ENCODE data around the gene BAIAP2L1.
"Not testable (repeated sequence)": the region's sequence is repeated elsewhere in the genome, so short reads cannot be mapped to it uniquely, and the experiment has no call there.

The BAIAP2L1 gene, protein sequence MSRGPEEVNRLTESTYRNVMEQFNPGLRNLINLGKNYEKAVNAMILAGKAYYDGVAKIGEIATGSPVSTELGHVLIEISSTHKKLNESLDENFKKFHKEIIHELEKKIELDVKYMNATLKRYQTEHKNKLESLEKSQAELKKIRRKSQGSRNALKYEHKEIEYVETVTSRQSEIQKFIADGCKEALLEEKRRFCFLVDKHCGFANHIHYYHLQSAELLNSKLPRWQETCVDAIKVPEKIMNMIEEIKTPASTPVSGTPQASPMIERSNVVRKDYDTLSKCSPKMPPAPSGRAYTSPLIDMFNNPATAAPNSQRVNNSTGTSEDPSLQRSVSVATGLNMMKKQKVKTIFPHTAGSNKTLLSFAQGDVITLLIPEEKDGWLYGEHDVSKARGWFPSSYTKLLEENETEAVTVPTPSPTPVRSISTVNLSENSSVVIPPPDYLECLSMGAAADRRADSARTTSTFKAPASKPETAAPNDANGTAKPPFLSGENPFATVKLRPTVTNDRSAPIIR
- 0.44 to 1.6 reads per million in 2 donors for total RNA-seq

DNA sequence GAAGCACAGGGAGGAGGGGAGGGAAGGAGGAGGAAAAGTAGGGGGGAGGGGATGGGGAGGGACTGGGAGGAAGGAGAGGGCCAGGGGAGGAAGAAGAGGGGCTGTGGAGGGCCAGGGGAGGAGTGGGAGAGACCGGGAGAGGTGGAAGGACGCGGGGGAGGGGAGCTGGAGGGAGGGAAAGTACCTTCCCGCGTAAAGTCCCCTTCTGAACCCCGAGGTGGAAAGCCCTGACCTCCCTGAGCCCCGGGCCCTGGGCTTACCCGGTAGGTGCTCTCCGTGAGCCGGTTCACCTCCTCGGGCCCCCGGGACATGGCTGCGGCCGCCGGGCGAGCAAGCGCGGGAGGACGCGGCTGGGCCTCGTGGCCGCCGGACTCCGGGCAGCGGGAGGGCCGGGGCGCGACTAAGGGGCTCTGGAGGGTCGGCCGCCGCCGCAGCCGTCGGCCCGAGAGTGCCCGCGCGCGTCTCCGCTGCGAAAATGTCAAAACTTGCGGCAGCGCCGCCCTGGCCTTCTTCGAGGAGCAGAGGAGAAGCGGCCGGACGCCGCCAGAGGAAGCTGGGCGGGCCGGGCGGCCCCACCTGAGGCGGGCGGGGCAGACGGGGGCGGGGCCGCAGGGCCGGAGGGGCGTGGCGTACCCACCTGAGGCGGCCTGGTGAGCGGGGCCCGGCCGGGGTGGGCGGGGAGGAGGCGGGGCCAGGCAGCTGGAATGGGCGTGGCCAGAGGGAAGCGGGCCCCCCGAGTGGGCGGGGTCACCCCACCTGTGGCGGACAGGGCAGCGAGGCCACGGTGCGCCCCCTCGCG, at the start of gene BAIAP2L1:
TSS of gene BAIAP2L1 (minus strand) at position 549 of the 799 bp plus-strand sequence. CDS start at position 311, 238 bp downstream.
- DNase-seq, result peak; percentile 51

GRCh38 chr7:98448766-98449165, 47.9 kb upstream of the BAIAP2L1 start:
- no peak for DNase-seq

DNA sequence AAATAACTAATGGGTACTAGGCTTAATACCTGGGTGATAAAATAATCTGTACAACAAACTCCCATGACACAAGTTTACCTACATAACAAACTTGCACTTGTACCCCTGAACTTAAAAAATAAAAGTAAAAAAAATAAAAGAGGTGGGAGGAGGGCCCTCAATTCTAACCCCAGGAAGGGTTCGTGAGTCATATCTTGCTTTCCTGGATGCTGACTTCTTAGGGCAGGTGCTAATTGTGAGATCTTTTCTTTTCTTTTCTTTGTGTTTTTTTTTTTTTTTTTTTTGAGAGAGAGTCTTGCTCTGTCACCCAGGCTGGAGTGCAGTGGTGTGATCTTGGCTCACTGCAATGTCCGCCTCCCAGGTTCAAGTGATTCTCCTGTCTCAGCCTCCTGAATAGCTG, 40.1 kb upstream of the BAIAP2L1 start:
- DNase-seq, result not testable (repeated sequence)

GRCh38 chr7:98439484-98439883, 38.6 kb upstream of the BAIAP2L1 start:
- DNase-seq, result no peak

DNA sequence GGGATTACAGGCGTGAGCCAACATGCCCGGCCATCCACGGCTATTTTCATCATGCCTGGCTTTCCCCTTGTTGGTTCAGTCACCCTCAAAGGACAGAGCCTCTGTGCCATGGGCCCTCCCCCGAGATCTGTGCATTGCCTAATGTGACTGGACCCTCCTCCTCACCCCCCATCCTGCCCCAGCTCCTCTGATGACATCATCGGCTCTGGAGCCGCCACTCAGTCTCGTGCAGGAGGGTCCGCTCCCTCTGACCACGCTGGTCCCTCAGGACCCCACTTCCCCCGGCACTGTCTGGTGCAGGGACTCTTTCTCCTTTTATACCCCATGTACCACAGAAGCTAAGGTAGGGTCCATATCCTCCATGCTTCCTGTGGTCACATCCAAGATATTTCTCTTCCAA, 33.2 kb upstream of the BAIAP2L1 start:
- DNase-seq, result no peak

GRCh38 chr7:98429799-98430198, 28.9 kb upstream of the BAIAP2L1 start:
- no peak for DNase-seq

DNA sequence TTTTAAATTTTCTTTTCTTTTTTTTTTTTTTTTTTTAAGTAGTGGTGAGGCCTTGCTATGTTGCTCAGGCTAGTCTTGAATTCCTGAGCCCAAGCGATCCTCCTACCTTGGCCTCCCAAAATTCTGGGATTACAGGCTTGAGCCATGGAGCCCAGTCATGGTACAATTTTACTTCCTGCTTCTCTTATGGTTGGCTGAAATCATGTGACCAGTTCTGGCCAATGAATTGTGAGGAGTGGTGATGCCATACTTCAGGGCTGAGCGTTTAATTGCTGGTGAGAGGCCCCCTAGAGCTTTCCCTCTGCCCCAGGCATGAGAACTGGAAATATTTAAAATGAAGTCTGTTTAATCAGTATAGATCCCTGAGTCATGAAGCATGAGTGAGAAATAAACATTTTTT, 22.2 kb upstream of the BAIAP2L1 start:
- DNase-seq, result no peak

- no peak for DNase-seq
Measured at GRCh38 chr7:98420966-98421612, 20.2 kb upstream of the BAIAP2L1 start.

DNA sequence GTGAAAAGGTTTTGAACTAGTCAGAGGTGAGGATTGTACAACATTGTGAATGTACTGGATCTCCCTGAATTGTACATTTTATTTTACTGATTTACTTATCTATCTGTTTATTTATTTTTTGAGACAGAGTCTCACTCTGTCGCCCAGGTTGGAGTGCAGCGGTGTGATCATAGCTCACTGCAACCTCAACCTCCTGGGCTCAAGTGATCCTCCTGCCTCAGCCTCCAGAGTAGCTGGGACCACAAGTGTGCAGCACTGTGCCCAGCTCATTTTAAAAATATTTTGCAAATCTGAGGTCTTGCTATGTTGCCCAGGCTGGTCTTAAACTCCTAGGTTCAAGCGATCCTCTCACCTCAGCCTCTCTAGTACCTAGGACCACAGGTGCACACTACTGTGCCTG, 19.1 kb upstream of the BAIAP2L1 start:
- DNase-seq, result not testable (repeated sequence)

DNA sequence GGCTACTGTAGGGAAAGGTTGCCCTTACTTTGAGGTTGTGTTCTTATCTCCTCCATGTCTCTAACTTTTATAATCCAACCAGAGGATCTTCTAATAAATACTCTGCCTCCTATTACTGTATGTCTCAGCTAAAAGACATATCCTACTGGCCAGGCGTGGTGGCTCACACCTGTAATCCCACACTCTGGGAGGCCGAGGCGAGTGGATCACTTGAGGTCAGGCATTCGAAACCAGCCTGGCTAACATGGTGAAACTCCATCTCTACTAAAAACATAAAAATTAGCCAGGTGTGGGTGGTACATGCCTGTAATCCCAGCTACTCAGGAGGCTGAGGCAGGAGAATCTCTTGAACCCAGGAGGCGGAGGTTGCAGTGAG, 18.4 kb upstream of the BAIAP2L1 start:
- DNase-seq, result not testable (repeated sequence)

GRCh38 chr7:98418636-98419315, 17.9 kb upstream of the BAIAP2L1 start:
- DNase-seq, result no peak

DNA sequence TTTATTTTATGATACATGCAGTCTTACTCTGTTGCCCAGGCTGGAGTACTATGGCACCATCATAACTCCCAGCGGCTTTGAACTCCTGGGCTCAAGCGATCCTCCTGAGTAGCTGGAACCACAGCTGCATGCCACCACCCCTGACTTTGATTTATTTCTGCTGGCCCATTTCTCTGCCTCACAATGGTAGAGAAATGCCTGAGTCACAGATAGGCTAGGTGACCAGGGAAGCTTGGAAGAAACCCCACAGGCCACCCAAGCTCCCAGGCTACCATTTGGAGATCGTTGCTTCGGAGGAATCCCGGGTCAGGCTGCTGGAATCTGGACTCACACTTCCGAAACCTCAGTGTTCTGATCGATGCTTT, 17.4 kb upstream of the BAIAP2L1 start:
- no peak for DNase-seq

DNA sequence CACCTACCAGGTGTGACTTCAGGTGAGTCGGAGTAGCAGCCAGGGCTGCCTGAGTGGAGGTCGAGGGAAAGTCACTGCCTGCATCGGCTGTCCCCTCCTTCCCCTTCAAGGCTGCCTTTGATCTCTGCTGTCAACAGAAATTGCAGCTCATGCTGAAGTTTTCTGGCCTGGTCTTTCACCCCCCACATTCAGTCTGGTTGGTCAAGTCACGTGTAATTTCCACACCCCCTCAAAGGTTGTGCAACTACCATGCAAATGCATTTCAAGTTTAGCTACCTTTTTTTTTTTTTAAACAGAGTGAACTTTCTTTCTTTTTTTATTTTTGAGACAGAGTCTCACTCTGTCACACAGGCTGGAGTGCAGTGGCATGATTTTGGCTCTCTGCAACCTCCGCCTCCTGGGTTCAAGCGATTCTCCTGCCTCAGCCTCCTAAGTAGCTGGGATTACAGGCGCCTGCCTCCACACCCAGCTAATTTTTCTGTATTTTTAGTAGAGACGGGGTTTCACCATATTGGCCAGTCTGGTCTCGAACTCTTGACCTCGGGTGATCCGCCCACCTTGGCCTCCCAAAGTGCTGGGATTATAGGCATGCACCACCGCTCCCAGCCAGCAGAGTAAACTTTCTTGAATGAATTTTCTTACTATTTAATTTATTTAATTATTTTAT, 16.8 kb upstream of the BAIAP2L1 start:
- not testable (repeated sequence) for DNase-seq

- DNase-seq, result no peak
Measured at GRCh38 chr7:98414205-98414900, 13.5 kb upstream of the BAIAP2L1 start.

- DNase-seq, result not testable (repeated sequence)
Measured at GRCh38 chr7:98413655-98414054, 12.8 kb upstream of the BAIAP2L1 start.

DNA sequence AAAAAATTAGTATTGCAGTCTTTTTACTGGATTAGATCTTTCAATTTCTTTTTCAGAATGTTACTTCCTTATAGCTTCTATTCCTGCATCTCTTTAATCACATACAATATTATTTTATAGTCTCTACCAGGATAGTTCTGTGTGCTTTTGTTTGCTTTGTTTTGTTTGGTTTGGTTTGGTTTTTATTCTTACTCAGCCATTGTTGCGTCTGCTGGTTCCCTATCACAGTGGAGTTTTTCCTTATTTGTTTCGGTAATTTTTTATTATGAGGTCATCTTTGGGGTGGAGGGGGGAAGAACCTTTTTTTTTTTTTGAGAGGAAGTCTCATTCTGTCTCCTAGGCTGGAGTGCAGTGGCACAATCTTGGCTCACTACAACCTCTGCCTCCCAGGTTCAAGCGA, 9.0 kb upstream of the BAIAP2L1 start:
- DNase-seq, result no peak

- DNase-seq, result not testable (repeated sequence)
Measured at GRCh38 chr7:98408146-98408545, 7.3 kb upstream of the BAIAP2L1 start.

GRCh38 chr7:98406827-98407226, 5.9 kb upstream of the BAIAP2L1 start:
- no peak for DNase-seq

DNA sequence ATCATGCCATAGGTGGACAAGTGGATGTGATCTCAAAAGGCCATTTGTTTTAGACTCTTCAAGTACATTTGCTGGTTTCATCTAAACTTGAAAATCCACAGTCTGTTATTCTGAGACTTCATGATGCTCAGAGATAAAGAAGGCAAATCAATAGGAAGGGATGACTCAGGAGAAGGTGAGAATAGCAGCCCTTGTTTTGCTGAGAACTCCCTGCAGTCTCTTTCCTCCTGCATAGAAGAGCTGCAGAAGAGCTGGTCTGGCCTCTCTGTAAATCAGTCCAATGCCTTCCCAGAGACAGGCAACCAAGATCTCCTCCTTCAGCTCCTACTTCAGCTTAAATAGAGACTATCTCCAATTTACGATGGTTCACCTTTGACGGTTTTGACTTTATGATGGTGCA, 4.0 kb upstream of the BAIAP2L1 start:
- DNase-seq, result no peak

DNA sequence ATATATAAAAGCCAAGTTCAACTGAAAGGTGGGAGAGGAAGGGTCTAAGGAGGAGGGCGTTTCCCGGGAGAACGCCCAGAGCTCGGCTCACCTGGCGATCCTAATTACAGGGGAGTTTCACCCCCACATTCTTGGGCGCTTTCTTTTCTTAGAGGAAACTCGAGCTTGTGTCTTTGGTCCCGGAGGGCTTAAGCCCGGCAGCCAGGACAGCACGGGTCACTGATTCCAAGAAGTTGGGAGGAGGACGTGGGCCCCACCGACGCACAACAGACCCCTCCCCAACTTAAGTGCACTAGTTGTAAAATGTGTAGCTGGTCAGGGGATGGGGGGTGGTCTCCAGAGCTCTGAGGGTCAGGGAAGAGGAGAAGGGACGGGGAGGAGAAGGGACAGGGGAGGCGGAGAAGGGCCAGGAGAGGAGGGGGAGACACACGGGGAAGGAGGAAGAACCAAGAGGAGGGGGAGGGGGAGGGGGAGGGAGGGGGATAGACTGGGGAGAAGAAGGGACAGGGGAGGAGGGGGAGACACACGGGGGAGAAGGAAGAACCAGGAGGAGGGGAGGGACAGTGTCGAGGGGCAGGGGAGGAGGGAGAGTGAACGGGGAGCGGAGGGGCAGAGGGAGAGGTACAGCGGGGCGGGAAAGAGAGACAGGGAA, 874 bp downstream of the BAIAP2L1 start:
- DNase-seq, result no peak

DNA sequence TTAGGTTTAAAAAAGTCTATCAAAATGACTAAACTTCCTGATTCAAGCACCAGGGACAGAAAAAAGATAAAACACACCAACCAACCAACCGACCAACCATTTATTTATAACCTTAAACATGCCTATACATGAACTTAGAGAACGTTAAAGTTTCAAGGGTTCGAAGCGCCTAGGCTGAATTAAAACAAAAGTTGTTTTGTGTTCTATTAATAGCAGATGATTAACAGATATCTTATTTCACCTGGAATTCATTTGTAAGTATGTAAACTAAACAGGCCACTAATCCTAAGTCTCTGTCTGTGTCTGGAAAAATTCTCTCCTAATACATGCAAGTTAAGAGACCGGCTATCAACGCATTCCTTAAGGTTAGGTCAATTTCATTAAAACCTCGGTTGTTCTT, 1.4 kb downstream of the BAIAP2L1 start:
- DNase-seq, result no peak
